Activated CD4-positive, alpha-beta T cell treated with anti-CD3 and anti-CD28 coated beads for 1 hour (primary cell): ENCODE results near the gene ANKRD29.
A peak's percentile ranks its signal among the peaks of the same experiment; 100 is the strongest.

ENCODE experiments used
- DNase-seq: peaks from one replicate; pipeline ENCODE4 v3.0.0-alpha.2; 2020

ANKRD29 gene

GRCh38 chr18:23662309-23663263 is at the start of gene ANKRD29:
ANKRD29 (minus strand) TSS chr18:23662911; CDS start chr18:23662730, 181 bp downstream.
- DNase-seq, result peak; percentile 26

- no peak for DNase-seq
Measured at GRCh38 chr18:23712445-23712844, 49.7 kb upstream of the ANKRD29 start.

DNA sequence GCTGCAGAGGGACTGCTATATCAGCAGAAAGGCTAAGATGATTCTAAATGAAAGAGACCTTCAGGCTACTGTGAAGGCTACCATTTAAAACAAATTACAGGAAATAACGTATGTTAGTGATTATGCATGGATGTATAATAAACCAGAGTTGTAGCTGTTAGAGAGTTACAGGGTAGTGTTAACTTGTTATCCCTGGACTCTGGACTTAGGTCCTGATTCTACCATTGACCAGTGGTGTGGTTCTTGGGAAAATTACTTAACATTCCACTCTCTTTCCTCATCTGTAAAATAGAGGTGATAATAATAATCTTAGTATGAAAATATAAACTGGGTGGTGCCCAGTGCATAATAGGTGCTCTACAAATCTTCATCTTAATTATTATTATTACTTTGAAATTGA is 48.7 kb upstream of the ANKRD29 start:
- DNase-seq, result no peak

GRCh38 chr18:23710946-23711345 is 48.2 kb upstream of the ANKRD29 start:
- DNase-seq, result no peak

GRCh38 chr18:23710068-23710527 is 47.4 kb upstream of the ANKRD29 start:
- no peak for DNase-seq

DNA sequence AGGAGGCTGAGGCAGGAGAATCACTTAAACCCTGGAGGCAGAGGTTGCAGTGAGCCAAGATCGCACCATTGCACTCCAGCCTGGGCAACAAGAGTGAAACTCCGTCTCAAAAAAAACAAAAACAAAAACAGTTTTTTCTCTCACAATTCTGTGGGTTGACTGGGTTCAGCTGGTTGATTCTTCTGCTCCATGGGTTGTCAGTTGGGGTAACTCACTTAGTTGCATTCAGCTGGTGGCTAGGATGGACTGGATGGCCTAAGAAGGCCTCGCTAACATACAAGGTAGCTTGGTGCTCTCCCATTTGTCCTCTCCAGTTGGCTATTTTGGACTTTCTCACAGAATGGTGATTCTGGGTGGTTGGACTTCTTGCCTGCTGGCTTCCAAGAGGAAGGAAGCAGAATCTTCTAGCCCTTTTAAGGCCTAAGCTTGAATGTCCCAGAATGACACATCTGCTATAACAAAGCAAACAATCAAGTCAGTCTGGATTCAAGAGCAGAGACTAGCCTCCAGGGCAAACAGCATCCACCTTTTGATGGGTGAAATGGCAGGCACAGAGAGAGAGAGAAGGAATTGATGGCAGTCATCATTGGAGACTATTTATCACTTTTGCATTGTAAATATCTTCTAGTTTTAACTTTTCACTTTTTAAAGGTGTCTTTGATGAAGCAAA is 44.4 kb upstream of the ANKRD29 start:
- DNase-seq, result no peak

- DNase-seq, result no peak
Measured at GRCh38 chr18:23704806-23705205, 42.1 kb upstream of the ANKRD29 start.

- DNase-seq, result no peak
Measured at GRCh38 chr18:23703987-23704384, 41.3 kb upstream of the ANKRD29 start.

DNA sequence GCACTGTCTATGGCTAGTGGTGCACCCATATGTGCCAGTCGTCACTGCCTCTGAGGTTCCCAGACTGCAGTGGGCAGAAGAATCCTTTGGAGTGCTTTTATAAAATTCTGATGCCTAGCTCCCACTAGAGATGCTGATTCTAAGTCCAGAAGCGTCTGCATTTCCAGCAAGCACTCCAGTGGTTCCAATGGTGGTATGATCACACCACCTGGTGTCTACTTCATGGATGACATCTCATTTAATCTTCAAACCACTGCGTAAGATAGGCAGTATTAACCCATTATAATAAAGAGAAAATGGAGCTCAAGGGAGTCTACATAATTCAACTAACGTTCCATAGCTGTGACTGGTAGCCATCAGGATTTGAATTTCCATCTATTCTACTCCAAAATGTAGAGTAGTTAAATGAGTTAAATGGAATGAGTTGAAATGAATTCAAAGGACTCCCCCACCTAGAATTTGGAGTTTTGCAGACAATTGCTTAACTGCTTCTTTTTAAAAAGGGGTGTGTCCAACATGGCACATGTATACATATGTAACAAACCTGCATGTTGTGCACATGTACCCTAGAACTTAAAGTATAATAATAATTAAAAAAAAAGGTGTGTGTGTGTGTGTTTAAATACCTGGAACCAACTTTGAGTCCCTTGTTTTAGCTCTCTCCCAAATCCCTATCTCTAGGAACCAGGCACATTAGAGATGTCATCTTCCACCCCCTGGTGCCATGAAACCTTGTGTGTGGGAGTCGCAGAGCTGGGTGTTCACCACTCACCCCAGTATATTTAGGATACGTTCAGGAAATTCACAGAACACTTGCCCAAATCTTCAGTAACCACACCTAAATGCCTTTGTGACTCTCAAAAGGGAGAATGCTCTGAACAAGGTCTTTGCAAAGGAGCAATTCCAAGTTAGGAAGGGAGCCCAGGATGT is 40.6 kb upstream of the ANKRD29 start:
- no peak for DNase-seq

DNA sequence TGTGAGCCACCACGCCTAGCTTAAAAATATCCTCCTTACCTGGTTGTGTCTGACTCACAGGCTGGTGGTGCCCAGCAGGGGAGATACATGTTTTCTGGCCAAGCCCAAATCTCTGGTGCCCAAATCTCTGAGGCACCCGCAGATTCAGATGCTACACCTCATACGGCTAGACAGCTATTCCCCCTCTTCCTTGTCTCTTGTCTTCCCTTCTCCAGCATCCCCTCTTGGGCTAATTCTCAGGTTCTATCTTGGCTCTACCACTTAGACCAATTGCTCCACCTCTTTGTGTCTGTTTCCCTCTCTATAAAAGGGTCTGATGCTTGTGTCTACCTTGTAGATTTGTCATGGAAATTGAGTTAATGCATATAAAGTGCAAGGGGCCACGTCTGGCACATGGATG is 39.9 kb upstream of the ANKRD29 start:
- no peak for DNase-seq

DNA sequence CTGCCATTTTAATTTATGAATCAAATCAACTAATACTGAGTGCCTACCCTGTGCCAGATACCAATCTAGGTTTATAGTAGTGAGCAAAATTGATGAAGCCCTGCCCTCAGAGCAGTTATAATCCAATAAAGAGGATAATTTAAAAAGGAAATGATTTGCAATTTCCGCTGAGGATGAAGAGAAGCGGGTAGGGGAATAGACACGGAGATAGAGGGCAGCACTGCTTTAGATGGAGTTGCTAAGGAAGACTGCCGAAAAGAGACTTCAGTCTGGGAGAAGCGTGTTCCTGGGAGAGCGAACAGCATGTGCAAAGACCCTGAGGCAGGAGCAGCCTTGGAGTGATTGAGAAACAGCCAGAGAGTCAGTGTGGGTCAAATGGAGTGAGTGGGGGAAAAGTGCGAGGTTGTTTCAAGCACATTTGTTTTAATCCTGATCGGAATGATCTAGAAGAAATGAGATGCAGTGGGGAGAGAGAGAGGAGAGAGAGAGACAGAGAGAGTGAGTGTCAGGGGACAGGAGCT is 38.9 kb upstream of the ANKRD29 start:
- no peak for DNase-seq

DNA sequence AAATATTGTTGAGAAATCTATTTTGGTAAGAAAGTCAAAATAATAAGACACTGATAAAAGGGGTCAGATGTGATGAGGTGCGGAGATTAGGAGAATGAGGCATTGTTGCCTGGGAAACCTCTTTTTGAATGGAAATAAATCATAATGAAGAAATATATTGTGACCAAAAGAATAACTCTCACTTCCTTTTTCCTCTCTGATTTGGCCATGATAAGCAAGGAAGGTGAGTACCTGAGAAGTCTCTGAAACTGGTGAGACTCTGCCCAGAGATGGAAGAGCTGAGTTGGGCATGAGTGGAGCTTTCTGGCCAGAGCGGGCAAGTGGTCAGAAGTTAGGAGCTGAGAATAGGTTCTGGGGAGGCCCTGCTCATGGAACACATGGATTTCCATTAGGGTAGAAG is 38.3 kb upstream of the ANKRD29 start:
- no peak for DNase-seq

- DNase-seq, result no peak
Measured at GRCh38 chr18:23694637-23695430, 32.1 kb upstream of the ANKRD29 start.

GRCh38 chr18:23693846-23694245 is 31.1 kb upstream of the ANKRD29 start:
- no peak for DNase-seq

DNA sequence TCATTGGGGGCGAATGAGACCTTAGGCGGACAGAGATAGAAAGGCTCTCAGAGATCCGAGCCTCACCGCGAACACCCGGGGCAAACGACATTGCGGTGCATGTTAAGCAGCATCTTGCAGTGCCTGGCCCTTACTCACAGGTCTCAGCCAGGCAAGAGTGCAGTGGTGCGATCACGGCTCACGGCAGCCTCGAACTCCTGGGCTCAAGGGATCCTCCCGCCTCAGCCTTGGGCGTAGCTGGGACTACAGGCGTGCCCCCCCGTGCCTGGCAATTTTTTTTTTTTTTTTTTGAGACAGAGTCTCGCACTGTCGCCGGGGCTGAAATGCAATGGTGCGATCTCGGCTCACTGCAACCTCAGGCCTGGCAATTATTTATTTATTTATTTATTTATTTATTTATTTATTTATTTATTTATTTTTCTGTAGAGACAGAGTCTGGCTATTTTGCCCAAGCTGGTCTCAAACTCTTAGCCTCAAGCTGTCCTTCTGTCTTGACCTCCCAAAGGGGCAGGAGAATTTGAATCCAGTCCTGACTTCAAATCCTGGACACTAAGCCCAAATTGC is 27.9 kb upstream of the ANKRD29 start:
- no peak for DNase-seq

- no peak for DNase-seq
Measured at GRCh38 chr18:23689616-23690504, 27.1 kb upstream of the ANKRD29 start.

GRCh38 chr18:23689031-23689615 is 26.4 kb upstream of the ANKRD29 start, which contains the start of gene LAMA3:
LAMA3 (plus strand) TSS chr18:23689453; CDS start chr18:23689684, 231 bp downstream.
- DNase-seq, result peak; percentile 10

DNA sequence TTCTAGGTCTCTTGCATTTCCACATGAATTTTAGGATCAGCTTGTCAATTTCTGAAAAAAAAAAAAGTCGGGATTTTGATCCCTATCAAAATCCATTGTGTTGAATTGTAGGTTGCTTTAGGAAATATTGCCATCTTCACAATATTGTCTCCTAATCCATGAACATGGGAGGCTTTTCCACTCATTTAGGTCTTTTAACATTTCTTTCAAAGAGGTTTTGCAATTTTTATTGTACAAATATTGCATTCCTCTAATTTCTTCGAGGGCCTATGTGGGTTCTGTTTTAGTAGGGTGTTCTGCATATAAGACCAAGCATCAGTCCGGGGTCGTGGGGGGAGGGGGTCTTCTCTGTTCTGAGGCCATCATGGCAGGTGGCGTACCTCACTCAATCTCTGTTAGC is 25.8 kb upstream of the ANKRD29 start:
- no peak for DNase-seq

DNA sequence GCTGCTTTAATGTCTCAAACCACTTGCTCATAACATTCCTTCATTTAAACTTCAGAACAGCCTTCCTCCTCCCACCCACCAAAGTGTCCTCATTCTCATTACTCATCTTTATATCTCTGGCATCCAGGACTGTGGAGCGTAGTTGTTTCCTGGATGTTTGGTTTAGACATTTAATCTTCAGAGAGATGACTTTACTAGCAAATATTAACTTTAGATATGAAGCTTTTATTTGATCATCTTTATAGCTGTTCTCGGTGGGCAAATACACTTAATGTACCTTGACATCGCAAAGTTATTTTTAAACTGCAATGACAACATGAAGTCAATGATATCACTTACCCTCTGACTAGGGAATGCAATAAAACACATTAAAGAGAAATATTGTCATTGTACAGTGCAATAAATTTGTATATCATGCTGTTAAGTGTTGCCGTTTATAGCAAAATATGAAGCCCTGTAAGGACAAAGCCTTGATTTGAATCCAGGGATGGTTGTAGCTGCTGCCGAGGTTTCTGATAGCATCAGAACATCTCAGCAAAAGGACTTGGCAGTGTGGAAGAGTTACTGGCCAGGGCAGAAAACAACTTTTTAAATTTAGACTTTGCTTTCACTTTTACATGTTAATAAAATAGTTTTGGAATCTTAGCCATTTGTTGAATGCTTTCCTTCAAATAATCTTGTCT is 21.9 kb upstream of the ANKRD29 start:
- DNase-seq, result no peak
